A549 (cell line): ENCODE measurements around the gene CMTM5. TPM values are rescaled to one million over a fixed set of nuclear protein-coding genes. Genes with fewer than 3 reads are reported as not detected.

Experiments
- ATAC-seq, 2 experiments: fragments of 200-7000 bp in 1 of 2; fragments of >200 bp in 1 of 2; cut with Nextera tagmentation in 1 of 2; cut with Tn5 transposase in 1 of 2; 3 replicates each; pipeline versions ENCODE4 v1.8.0 to v1.9.1; 2018 to 2020; ENCODE audit warnings: mild to moderate bottlenecking in 1 of 2, moderate library complexity in 1 of 2
- CTCF ChIA-PET: fragments of 300-600 bp; sonication (Branson Sonifier 250); formaldehyde crosslinking; extraction: SDS; loops from one replicate; lab custom pipeline; 2021; ENCODE audit warnings: antibody characterized with exemption, inconsistent platforms; lab: Yijun Ruan, JAX
- POLR2A ChIA-PET: fragments of 350-600 bp; formaldehyde crosslinking; extraction: SDS; loops from one replicate; lab custom pipeline; 2021; ENCODE audit warnings: antibody characterized with exemption, inconsistent platforms; lab: Yijun Ruan, JAX
- DNase-seq, 2 experiments: peaks; one replicate each; pipeline versions ENCODE4 v3.0.0 to v3.0.0-alpha.2; 2011 to 2016; ENCODE audit warnings: low read depth in 1 of 2, low spot score in 1 of 2
- FAIRE-seq: peaks from 2 replicates; lab custom pipeline; 2011; peaks lifted over from hg19 to GRCh38; lab: Jason Lieb, UNC
- H3K27ac ChIP-seq, 2 experiments: fragments of >200 bp; sonication (Bioruptor Twin); formaldehyde crosslinking; 3 replicates each; pipeline ENCODE4 v1.5.1; 2016 to 2017
- H3K4me1 ChIP-seq: fragments of >200 bp; sonication (Bioruptor Twin); formaldehyde crosslinking; 3 replicates; pipeline ENCODE4 v1.6.1; 2016
- H3K4me2 ChIP-seq: fragments of >200 bp; sonication (Bioruptor Twin); formaldehyde crosslinking; 3 replicates; pipeline ENCODE4 v1.6.1; 2016
- H3K4me3 ChIP-seq: fragments of >200 bp; sonication (Bioruptor Twin); formaldehyde crosslinking; 3 replicates; pipeline ENCODE4 v1.5.1; 2016
- H3K9me3 ChIP-seq: fragments of >200 bp; sonication (Bioruptor Twin); formaldehyde crosslinking; 3 replicates; pipeline ENCODE4 v1.6.1; 2016
- BHLHE40 ChIP-seq: IDR thresholded peaks from 2 replicates; pipeline ENCODE4 v1.6.1; 2012; ENCODE audit warnings: low read depth, low read length, inconsistent platforms
- CBX8 ChIP-seq: fragments of 200-600 bp; sonication (generic); IDR thresholded peaks from 2 replicates; pipeline ENCODE4 v1.6.1; 2016
- CHD2 ChIP-seq: fragments of 150-350 bp; IDR thresholded peaks from 2 replicates; pipeline ENCODE4 v1.6.1; 2014; ENCODE audit warnings: low read length; ENCODE audit not compliant: partially characterized antibody
- CHD4 ChIP-seq: fragments of 200-600 bp; sonication (generic); IDR thresholded peaks from 2 replicates; pipeline ENCODE4 v1.6.1; 2016; ENCODE audit warnings: antibody characterized with exemption, mild to moderate bottlenecking, borderline replicate concordance
- FOSB ChIP-seq: fragments of 250-450 bp; sonication (Bioruptor Pico); IDR thresholded peaks from 2 replicates; pipeline ENCODE4 v1.5.0; 2020; ENCODE audit warnings: mild to moderate bottlenecking, moderate library complexity
- FOSL2 ChIP-seq, 2 experiments: fragments of 450-650 bp in 1 of 2; fragments of >200 bp in 1 of 2; sonication (Bioruptor Twin) in 1 of 2; formaldehyde crosslinking; IDR thresholded peaks; 2 replicates each; pipeline versions ENCODE4 v1.5.0 to v1.6.1; 2016 to 2020; ENCODE audit warnings: mild to moderate bottlenecking in 1 of 2, moderate library complexity in 1 of 2
- HDAC2 ChIP-seq: fragments of 200-600 bp; sonication (generic); IDR thresholded peaks from 2 replicates; pipeline ENCODE4 v1.6.1; 2016
- KDM5A ChIP-seq: fragments of 200-600 bp; sonication (generic); IDR thresholded peaks from 2 replicates; pipeline ENCODE4 v1.6.1; 2016; ENCODE audit warnings: antibody characterized with exemption, mild to moderate bottlenecking
- PHF8 ChIP-seq: fragments of 200-600 bp; sonication (generic); IDR thresholded peaks from 2 replicates; pipeline ENCODE4 v1.6.1; 2016; ENCODE audit warnings: low read depth, mild to moderate bottlenecking, antibody characterized with exemption, moderate library complexity, borderline replicate concordance
- POLR2A ChIP-seq: IDR thresholded peaks from 2 replicates; pipeline ENCODE4 v1.6.1; 2012; ENCODE audit warnings: mild to moderate bottlenecking, low read length
- RARB ChIP-seq: fragments of 250-450 bp; sonication (Bioruptor Pico); IDR thresholded peaks from 2 replicates; pipeline ENCODE4 v1.8.0; 2021; ENCODE audit warnings: mild to moderate bottlenecking, moderate library complexity
- RNF2 ChIP-seq: fragments of 200-600 bp; sonication (generic); IDR thresholded peaks from 2 replicates; pipeline ENCODE4 v1.6.1; 2016; ENCODE audit warnings: low read depth, mild to moderate bottlenecking, antibody characterized with exemption, moderate library complexity, borderline replicate concordance
- SREBF2 ChIP-seq: fragments of 450-650 bp; IDR thresholded peaks from 2 replicates; pipeline ENCODE4 v1.6.1; 2014; ENCODE audit warnings: mild to moderate bottlenecking, moderate library complexity
- WGBS: methylation state at CpG from one replicate; pipeline ENCODE4 v1.1.6; 2017; ENCODE audit errors: missing lambda C conversion rate; 5-methylcytosine and 5-hydroxymethylcytosine counted together
- polyA plus RNA-seq, 4 experiments: library from polyadenylated mRNA; depleted of rRNA in 3 of 4; stranded (reverse); fragments of >200 nt; fragmentation: RNase III in 1 of 4; extraction: RNeasy Plus Mini Kit Qiagen cat#74134 plus additional on column Dnase treatment in 1 of 4; gene quantifications; 2 replicates in 3 of 4; 3 replicates in 1 of 4; pipeline ENCODE4 v1.2.3, GENCODE V29; 2011 to 2017
- TF ChIP-seq, protein P1 (sequence below): fragments of 200-600 bp; sonication (generic); IDR thresholded peaks from 2 replicates; pipeline ENCODE4 v1.6.1; 2016; ENCODE audit warnings: antibody characterized with exemption, mild to moderate bottlenecking, moderate library complexity
- TF ChIP-seq, protein P2 (sequence below): IDR thresholded peaks from 2 replicates; pipeline ENCODE4 v1.6.1; 2012; ENCODE audit warnings: low read depth, borderline replicate concordance
- TF ChIP-seq, protein P3 (sequence below): fragments of 250-450 bp; sonication (Bioruptor Pico); IDR thresholded peaks from 2 replicates; pipeline ENCODE4 v1.5.0; 2020; ENCODE audit warnings: low read depth, mild to moderate bottlenecking, moderate library complexity
- TF ChIP-seq, protein P4 (sequence below): fragments of >200 bp; sonication (Bioruptor Twin); formaldehyde crosslinking; IDR thresholded peaks from 2 replicates; pipeline ENCODE4 v1.6.1; 2016

CMTM5 gene
- polyA plus RNA-seq, 2 of the 4 experiments (the other 2 are of a cell fraction): not detected

DNA sequence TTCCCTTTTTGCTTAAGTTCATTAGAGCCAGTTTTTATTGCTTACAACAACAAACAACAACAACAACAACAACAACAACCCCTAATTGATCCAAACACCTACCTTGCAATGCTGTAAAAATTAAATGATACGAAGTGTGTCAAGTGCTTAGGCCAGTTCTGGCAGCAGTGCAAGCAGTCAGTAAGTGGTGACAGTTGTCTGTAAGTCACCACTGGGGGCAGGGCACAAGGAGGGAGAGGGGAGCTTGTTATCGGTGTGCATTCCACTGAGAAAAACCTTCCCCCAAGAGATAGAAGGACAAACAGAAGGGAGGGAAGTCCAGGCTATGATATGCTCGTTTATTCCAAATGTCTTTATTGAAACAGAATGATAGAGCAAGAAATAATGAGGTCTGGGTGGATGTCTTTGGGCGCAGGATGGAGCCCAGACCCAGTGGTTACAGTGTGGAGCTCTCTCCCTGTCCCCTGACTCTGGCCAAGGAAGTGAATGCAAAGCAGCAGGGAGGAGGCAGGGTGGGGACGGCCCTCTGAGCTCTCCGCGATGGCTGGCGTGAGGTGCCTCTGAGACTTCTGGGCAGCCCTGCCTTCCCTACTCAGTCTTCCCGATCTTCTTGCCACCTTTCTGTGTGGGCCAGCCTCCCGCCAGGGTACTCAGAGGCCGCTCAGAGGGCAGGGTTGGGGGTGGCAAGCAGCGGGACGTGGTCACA lies 30.7 kb upstream of the CMTM5 start (continued):
- TF ChIP-seq FOSL2 (IDR thresholded peaks at IDR 0.05): no peak
- no peak for TF ChIP-seq FOSL2 (CRISPR knock-in tag; IDR thresholded peaks at IDR 0.05)
- TF ChIP-seq POLR2A: no peak
- TF ChIP-seq BHLHE40: no peak
- no peak for TF ChIP-seq RNF2

DNA sequence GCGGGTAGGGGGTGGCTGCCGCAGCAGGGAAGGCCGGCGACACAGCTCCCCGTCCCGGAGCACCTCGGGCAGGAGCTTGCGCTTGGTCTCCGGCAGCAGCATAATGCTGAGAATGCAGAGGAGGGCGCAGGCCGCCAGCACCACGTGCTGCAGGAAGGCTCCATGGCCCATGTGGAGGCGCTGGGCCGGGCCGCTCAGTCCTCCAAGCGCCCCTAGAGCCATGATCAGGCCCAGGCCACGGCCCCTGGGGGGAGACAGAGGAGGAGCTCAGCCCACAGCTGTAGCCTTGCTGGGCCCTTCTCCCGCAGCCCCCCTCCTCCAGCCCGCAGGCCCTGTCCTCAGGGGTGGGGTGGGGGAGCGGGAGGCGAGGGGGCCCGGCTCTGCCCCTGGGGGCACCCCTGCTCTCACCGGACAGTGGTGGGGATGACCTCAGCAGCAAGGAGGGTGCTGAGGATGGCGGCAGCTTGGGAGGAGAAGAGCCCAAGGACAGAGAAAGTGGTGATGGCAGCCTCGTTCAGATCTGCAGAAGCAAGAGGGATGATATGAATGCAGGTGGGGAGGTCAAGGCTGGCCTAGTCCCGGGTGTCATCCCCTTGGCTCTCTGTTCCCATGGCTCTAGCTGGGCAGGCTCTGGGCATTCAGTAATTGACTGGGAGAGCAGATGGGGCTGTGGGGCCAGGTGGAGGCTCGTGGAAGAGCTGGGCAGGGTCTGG lies 30.0 kb upstream of the CMTM5 start:
- H3K27ac ChIP-seq: no peak overlapping the region
- WGBS: 74% methylated on average over 16 of the region's 27 CpGs
- CTCF ChIA-PET: interaction anchor here (0.7 to 5.0 kb wide), 6 partner anchors 12 to 82 kb away, joined by 3 to 20 read pairs (median 4); no protein-coding TSS in a partner anchor
- no peak for ATAC-seq
- TF ChIP-seq, protein P1, sequence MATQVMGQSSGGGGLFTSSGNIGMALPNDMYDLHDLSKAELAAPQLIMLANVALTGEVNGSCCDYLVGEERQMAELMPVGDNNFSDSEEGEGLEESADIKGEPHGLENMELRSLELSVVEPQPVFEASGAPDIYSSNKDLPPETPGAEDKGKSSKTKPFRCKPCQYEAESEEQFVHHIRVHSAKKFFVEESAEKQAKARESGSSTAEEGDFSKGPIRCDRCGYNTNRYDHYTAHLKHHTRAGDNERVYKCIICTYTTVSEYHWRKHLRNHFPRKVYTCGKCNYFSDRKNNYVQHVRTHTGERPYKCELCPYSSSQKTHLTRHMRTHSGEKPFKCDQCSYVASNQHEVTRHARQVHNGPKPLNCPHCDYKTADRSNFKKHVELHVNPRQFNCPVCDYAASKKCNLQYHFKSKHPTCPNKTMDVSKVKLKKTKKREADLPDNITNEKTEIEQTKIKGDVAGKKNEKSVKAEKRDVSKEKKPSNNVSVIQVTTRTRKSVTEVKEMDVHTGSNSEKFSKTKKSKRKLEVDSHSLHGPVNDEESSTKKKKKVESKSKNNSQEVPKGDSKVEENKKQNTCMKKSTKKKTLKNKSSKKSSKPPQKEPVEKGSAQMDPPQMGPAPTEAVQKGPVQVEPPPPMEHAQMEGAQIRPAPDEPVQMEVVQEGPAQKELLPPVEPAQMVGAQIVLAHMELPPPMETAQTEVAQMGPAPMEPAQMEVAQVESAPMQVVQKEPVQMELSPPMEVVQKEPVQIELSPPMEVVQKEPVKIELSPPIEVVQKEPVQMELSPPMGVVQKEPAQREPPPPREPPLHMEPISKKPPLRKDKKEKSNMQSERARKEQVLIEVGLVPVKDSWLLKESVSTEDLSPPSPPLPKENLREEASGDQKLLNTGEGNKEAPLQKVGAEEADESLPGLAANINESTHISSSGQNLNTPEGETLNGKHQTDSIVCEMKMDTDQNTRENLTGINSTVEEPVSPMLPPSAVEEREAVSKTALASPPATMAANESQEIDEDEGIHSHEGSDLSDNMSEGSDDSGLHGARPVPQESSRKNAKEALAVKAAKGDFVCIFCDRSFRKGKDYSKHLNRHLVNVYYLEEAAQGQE: no peak
- TF ChIP-seq RARB (CRISPR knock-in tag) (no peak), CBX8 (no peak), PHF8 (no peak), CHD2 (no peak), SREBF2 (no peak), KDM5A (no peak)
- TF ChIP-seq, protein P2, sequence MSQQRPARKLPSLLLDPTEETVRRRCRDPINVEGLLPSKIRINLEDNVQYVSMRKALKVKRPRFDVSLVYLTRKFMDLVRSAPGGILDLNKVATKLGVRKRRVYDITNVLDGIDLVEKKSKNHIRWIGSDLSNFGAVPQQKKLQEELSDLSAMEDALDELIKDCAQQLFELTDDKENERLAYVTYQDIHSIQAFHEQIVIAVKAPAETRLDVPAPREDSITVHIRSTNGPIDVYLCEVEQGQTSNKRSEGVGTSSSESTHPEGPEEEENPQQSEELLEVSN: no peak
- TF ChIP-seq, protein P3, sequence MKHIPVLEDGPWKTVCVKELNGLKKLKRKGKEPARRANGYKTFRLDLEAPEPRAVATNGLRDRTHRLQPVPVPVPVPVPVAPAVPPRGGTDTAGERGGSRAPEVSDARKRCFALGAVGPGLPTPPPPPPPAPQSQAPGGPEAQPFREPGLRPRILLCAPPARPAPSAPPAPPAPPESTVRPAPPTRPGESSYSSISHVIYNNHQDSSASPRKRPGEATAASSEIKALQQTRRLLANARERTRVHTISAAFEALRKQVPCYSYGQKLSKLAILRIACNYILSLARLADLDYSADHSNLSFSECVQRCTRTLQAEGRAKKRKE (CRISPR knock-in tag): no peak
- H3K9me3 ChIP-seq: 0 out of 3 replicates have a peak, but pooled peaks cover 2% of the 10 kb centered on the region
- no peak for FAIRE-seq
- POLR2A ChIA-PET: interaction anchor here (2.2 kb wide), 1 partner anchor 25 kb away, joined by 7 read pairs; the partner anchor contains the start of gene PABPN1
- no peak overlapping the region for H3K4me2 ChIP-seq
- no peaks in the 10 kb centered on the region for H3K4me1 ChIP-seq
- no peak for DNase-seq
- H3K4me3 ChIP-seq: no peak overlapping the region

DNA sequence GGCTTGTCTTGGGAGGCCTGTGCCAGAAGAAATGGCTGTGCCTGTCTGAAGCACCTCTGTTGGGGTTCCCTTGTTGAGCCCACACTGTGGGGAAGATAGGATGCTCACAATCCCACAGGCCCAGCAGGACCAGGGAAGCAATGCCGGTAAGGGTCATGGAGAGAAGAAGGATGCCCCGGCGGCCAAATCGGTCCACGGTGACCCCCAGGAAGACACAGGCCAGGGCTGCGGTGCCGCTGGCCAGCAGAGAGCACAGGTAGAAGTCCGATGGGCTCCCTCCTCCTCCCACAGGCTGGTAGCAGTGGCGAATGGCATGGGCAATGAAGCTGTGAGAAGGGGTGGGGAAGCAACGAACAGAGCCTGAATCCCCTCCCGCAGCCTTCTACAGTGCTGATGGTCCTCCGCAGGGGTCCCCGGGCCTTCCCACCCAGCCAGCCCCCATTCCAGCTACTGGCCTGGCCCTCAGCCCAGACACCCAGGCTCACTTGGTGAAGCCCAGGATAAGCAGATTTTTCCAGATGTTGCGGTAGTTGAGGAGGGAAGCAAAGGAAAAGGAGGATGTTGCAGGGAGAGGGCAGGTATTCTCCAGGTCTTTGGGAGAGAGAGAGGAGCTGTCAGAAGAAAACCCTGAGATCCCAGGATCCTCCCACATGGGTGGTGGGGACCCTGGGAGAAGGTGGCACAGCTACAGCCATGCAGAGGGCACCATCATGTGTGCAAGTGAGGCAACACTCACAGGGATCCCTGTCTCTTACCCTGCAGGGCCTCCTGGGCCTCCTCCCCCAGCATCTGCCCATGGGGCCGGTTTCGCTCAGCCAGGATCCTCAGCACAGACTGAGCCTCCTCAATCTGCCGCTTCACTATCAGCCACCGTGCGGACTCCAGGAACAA lies 29.2 kb upstream of the CMTM5 start:
- H3K4me2 ChIP-seq: no peak overlapping the region
- DNase-seq: no peak
- H3K9me3 ChIP-seq: no peaks in the 10 kb centered on the region
- WGBS: 83% methylated on average over 19 of the region's 19 CpGs
- ChIA-PET POLR2A (no interaction called here), CTCF (interaction anchor here (0.7 to 2.2 kb wide), 5 partner anchors 11 to 21 kb away, joined by 3 to 6 read pairs (median 4); no protein-coding TSS in a partner anchor)
- no peak for FAIRE-seq
- ATAC-seq: no peak
- H3K4me1 ChIP-seq: no peaks in the 10 kb centered on the region
- H3K27ac ChIP-seq: no peak overlapping the region
- no peak overlapping the region for H3K4me3 ChIP-seq
- TF ChIP-seq, protein P4, sequence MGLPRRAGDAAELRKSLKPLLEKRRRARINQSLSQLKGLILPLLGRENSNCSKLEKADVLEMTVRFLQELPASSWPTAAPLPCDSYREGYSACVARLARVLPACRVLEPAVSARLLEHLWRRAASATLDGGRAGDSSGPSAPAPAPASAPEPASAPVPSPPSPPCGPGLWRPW: no peak
- no peak for TF ChIP-seq FOSB
- TF ChIP-seq CHD4: no peak
- no peak for TF ChIP-seq HDAC2
